K562 (cell line): ENCODE measurements around the gene IDH3G.

Experiments
- BHLHE40 ChIP-seq: IDR thresholded peaks from 2 replicates; pipeline ENCODE4 v1.6.1; 2011; ENCODE audit warnings: low read length, improper control_type of control experiment
- FOSL1 ChIP-seq: fragments of 200-800 bp; sonication (Bioruptor generic); conservative IDR thresholded peaks from 2 replicates; pipeline ENCODE4 v1.6.1; 2016; ENCODE audit warnings: missing genetic modification characterization, missing compliant biosample characterization
- LEF1 ChIP-seq: fragments of 450-650 bp; IDR thresholded peaks from 2 replicates; pipeline ENCODE4 v1.6.1; 2016; ENCODE audit warnings: mild to moderate bottlenecking
- MYC ChIP-seq, 2 experiments: fragments of 250-450 bp in 1 of 2; sonication (Bioruptor Pico) in 1 of 2; IDR thresholded peaks; 2 replicates each; pipeline versions ENCODE4 v1.5.1 to v1.6.1; 2012 to 2021; ENCODE audit warnings: low read depth in 2 of 2, borderline replicate concordance in 1 of 2, improper control_type of control experiment in 1 of 2, low read length in 1 of 2, mild to moderate bottlenecking in 1 of 2, moderate library complexity in 1 of 2
- NR1H2 ChIP-seq: sonication (generic); formaldehyde crosslinking; IDR thresholded peaks from 2 replicates; pipeline ENCODE4 v1.4.0; 2020; ENCODE audit warnings: mild to moderate bottlenecking, missing genetic modification reagents
- PHB ChIP-seq: fragments of 250-450 bp; sonication (Bioruptor Pico); IDR thresholded peaks from 2 replicates; pipeline ENCODE4 v1.5.0; 2021
- POLR2A ChIP-seq: fragments of 450-650 bp; conservative IDR thresholded peaks from 2 replicates; pipeline ENCODE4 v1.6.1; 2016
- RFX5 ChIP-seq: IDR thresholded peaks from 2 replicates; pipeline ENCODE4 v1.6.1; 2011; ENCODE audit warnings: low read depth, mild to moderate bottlenecking, improper control_type of control experiment, low read length
- TEAD1 ChIP-seq, 2 experiments: fragments of 450-650 bp in 1 of 2; sonication (generic) in 1 of 2; formaldehyde crosslinking; IDR thresholded peaks; 2 replicates each; pipeline versions ENCODE4 v1.4.0 to v1.8.0; 2020 to 2022; ENCODE audit warnings: mild to moderate bottlenecking in 2 of 2, missing genetic modification reagents in 1 of 2
- ZC3H4 ChIP-seq: sonication (generic); formaldehyde crosslinking; IDR thresholded peaks from 2 replicates; pipeline ENCODE4 v1.9.0; 2021; ENCODE audit warnings: missing genetic modification reagents, borderline replicate concordance
- ZHX1 ChIP-seq: fragments of 150-350 bp; conservative IDR thresholded peaks from 2 replicates; pipeline ENCODE4 v1.6.1; 2014; ENCODE audit warnings: low read length

DNA sequence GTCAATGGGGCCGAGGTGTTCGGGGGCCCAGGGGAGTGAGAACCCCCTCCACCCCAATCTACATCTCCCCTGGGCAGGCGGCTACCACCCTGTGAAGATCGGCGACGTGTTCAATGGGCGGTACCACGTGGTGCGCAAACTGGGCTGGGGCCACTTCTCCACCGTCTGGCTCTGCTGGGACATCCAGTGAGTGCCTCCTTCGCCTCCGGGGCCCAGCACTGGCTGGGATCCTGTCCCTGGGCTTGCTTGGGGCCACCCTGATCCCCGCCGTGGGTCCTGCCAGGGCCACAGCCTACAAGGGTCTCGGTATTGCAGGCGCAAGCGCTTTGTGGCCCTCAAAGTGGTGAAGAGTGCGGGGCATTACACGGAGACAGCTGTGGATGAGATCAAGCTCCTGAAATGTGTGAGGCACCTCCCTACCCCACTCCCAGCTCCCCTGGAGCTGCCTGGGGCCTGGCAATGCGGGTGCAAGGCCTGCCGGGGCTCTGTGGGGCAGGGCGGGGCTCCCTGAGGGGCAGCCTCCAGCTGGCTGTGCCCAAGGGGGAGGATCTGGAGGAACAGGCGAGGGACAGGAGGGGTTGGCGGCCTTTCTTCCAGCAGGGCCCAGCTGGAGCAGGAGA, 12.6 kb downstream of the IDH3G start:
- TF ChIP-seq TEAD1 (CRISPR knock-in tag; IDR thresholded peaks at IDR 0.05), result no peak
- TF ChIP-seq BHLHE40, result no peak
- no peak for TF ChIP-seq FOSL1 (tag)
- TF ChIP-seq NR1H2 (CRISPR knock-in tag), result no peak
- no peak for TF ChIP-seq ZHX1
- TF ChIP-seq PHB, result no peak
- no peak for TF ChIP-seq LEF1
- no peak for TF ChIP-seq MYC (IDR thresholded peaks at IDR 0.05; ENCODE audit: low read depth, low read length)
- TF ChIP-seq MYC (CRISPR knock-in tag; IDR thresholded peaks at IDR 0.05; ENCODE audit: borderline replicate concordance, low read depth), result no peak
- TF ChIP-seq RFX5, result no peak
- no peak for TF ChIP-seq ZC3H4 (CRISPR knock-in tag)
- 0 out of 2 replicates have a peak, but pooled peaks have one; percentile 14 for TF ChIP-seq POLR2A
